ENCODE results near the gene YLPM1.

YLPM1 gene

GRCh38 chr14:74864198-74864597, 101.1 kb downstream of the YLPM1 start:
- no peaks in the 10 kb centered on the region for H3K79me2 ChIP-seq (ENCODE audit: insufficient read depth, low read length)

DNA sequence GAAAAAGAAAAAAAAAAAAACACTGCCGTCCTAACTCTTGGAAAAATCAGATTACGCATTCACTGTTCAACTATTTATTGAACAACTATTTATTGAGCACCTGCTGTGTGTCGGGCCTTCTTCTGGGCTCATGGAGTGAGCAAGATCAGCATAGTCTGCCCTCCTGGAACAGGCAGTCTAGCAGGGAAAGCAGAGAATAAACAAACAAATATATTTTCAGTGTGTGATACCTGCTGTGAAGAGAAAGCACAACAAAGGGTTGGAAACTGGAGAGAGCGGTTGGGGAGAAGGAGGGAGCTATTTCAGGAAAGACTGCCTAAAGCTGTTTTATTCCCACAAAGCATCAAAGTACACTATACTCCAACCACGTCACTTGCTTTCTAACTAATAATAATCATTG, 102.0 kb downstream of the YLPM1 start:
- peaks cover 16% of the 10 kb centered on the region for H3K4me1 ChIP-seq (ENCODE audit: insufficient read depth, low read length, poor library complexity, severe bottlenecking)
- no peaks in the 10 kb centered on the region for H3F3A ChIP-seq (ENCODE audit: low read depth)
- no peak for TF ChIP-seq EZH2phosphoT487 (IDR thresholded peaks at IDR 0.05; ENCODE audit: borderline replicate concordance)
- TF ChIP-seq CTCF (conservative IDR thresholded peaks at IDR 0.05; ENCODE audit: low read length): no peak
- no peaks in the 10 kb centered on the region for H4K20me1 ChIP-seq (ENCODE audit: insufficient read depth, low read length, poor library complexity, severe bottlenecking)
- H3K9ac ChIP-seq (ENCODE audit: low read depth, low read length, poor library complexity, severe bottlenecking): no peak overlapping the region
- H3K4me3 ChIP-seq (ENCODE audit: low read length, poor library complexity, severe bottlenecking): no peak overlapping the region
- H3K36me3 ChIP-seq (ENCODE audit: insufficient read depth, low read length): no peaks in the 10 kb centered on the region
- no peaks in the 10 kb centered on the region for H3K79me2 ChIP-seq (ENCODE audit: insufficient read depth, low read length)
- H3K9me2 ChIP-seq (replicated peaks; ENCODE audit: low read depth, low read length): no peaks in the 10 kb centered on the region
- H3K27me3 ChIP-seq (ENCODE audit: insufficient read depth, low read length, poor library complexity, severe bottlenecking): no peaks in the 10 kb centered on the region
- H2AFZ ChIP-seq (ENCODE audit: low read length): no peak overlapping the region
- no peaks in the 10 kb centered on the region for H3K9me3 ChIP-seq (ENCODE audit: insufficient read depth, low read depth, low read length)
- H3K4me2 ChIP-seq (ENCODE audit: low read depth, low read length, poor library complexity, severe bottlenecking): no peak overlapping the region

More at GRCh38 chr14:74864198-74864597, 101.1 kb downstream of the YLPM1 start:
- H3K4me3 ChIP-seq (ENCODE audit: low read length, poor library complexity, severe bottlenecking): no peak overlapping the region
- H3K4me1 ChIP-seq (ENCODE audit: insufficient read depth, low read length, poor library complexity, severe bottlenecking): peaks cover 16% of the 10 kb centered on the region
- H3K9ac ChIP-seq (ENCODE audit: low read depth, low read length, poor library complexity, severe bottlenecking): no peak overlapping the region
- no peaks in the 10 kb centered on the region for H3K27me3 ChIP-seq (ENCODE audit: insufficient read depth, low read length, poor library complexity, severe bottlenecking)
- H3K4me2 ChIP-seq (ENCODE audit: low read depth, low read length, poor library complexity, severe bottlenecking): no peak overlapping the region
- H3K9me3 ChIP-seq (ENCODE audit: insufficient read depth, low read depth, low read length): no peaks in the 10 kb centered on the region
- H2AFZ ChIP-seq (ENCODE audit: low read length): no peak overlapping the region
- no peak for TF ChIP-seq CTCF (conservative IDR thresholded peaks at IDR 0.05; ENCODE audit: low read length)
- no peak for TF ChIP-seq EZH2phosphoT487 (IDR thresholded peaks at IDR 0.05; ENCODE audit: borderline replicate concordance)
- H3F3A ChIP-seq (ENCODE audit: low read depth): no peaks in the 10 kb centered on the region
- no peaks in the 10 kb centered on the region for H4K20me1 ChIP-seq (ENCODE audit: insufficient read depth, low read length, poor library complexity, severe bottlenecking)
- no peaks in the 10 kb centered on the region for H3K9me2 ChIP-seq (replicated peaks; ENCODE audit: low read depth, low read length)
- H3K36me3 ChIP-seq (ENCODE audit: insufficient read depth, low read length): no peaks in the 10 kb centered on the region

- peak overlapping the region; percentile 48 for H3K4me2 ChIP-seq (ENCODE audit: low read depth, low read length, poor library complexity, severe bottlenecking)
- no peaks in the 10 kb centered on the region for H4K20me1 ChIP-seq (ENCODE audit: insufficient read depth, low read length, poor library complexity, severe bottlenecking)
- no peaks in the 10 kb centered on the region for H3K9me3 ChIP-seq (ENCODE audit: insufficient read depth, low read depth, low read length)
- no peaks in the 10 kb centered on the region for H3K27me3 ChIP-seq (ENCODE audit: insufficient read depth, low read length, poor library complexity, severe bottlenecking)
- H3F3A ChIP-seq (ENCODE audit: low read depth): no peaks in the 10 kb centered on the region
- H3K4me3 ChIP-seq (ENCODE audit: low read length, poor library complexity, severe bottlenecking): no peak overlapping the region
- H3K79me2 ChIP-seq (ENCODE audit: insufficient read depth, low read length): no peaks in the 10 kb centered on the region
- H3K9ac ChIP-seq (ENCODE audit: low read depth, low read length, poor library complexity, severe bottlenecking): no peak overlapping the region
- H2AFZ ChIP-seq (ENCODE audit: low read length): 0 out of 2 replicates have a peak overlapping the region, but pooled peaks have one; percentile 9
- no peak for TF ChIP-seq CTCF (conservative IDR thresholded peaks at IDR 0.05; ENCODE audit: low read length)
- no peak for TF ChIP-seq EZH2phosphoT487 (IDR thresholded peaks at IDR 0.05; ENCODE audit: borderline replicate concordance)
- no peaks in the 10 kb centered on the region for H3K36me3 ChIP-seq (ENCODE audit: insufficient read depth, low read length)
- H3K9me2 ChIP-seq (replicated peaks; ENCODE audit: low read depth, low read length): no peaks in the 10 kb centered on the region
- peaks cover 16% of the 10 kb centered on the region for H3K4me1 ChIP-seq (ENCODE audit: insufficient read depth, low read length, poor library complexity, severe bottlenecking)
Observed at GRCh38 chr14:74866708-74867389, 103.7 kb downstream of the YLPM1 start.
